ENCODE data around the gene LRMDA.

DNA sequence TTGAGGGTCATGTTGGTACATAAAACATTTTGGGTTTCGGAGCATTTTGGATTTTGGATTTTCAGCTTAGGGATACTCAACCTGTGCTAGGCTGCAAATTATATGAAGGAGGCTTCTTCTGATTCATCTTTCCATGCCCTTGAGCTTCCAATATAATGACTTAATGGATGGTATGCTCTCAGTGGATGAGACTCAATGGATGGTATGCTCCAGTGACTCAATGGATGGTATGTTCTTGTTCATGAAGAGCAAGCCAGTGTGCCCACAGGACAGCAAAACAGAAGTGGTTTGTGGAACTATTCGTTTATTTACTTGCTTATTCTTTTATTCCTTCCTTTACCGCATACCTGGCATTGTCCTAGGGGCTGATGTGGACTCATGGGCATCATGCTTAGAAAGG lies 969.6 kb downstream of the LRMDA start:
- TF ChIP-seq, protein P1, sequence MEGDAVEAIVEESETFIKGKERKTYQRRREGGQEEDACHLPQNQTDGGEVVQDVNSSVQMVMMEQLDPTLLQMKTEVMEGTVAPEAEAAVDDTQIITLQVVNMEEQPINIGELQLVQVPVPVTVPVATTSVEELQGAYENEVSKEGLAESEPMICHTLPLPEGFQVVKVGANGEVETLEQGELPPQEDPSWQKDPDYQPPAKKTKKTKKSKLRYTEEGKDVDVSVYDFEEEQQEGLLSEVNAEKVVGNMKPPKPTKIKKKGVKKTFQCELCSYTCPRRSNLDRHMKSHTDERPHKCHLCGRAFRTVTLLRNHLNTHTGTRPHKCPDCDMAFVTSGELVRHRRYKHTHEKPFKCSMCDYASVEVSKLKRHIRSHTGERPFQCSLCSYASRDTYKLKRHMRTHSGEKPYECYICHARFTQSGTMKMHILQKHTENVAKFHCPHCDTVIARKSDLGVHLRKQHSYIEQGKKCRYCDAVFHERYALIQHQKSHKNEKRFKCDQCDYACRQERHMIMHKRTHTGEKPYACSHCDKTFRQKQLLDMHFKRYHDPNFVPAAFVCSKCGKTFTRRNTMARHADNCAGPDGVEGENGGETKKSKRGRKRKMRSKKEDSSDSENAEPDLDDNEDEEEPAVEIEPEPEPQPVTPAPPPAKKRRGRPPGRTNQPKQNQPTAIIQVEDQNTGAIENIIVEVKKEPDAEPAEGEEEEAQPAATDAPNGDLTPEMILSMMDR (conservative IDR thresholded peaks at IDR 0.05; ENCODE audit: low read depth, low read length) = no peak
- no peak for TF ChIP-seq EZH2 (IDR thresholded peaks at IDR 0.05; ENCODE audit: borderline replicate concordance, low read depth, low read length, poor library complexity, severe bottlenecking)
